Measurements from ENCODE around the gene HOXB8.
A peak's percentile ranks its signal among the peaks of the same experiment; 100 is the strongest.

HOXB8 gene

GRCh38 chr17:48567209-48567608, 47.9 kb downstream of the HOXB8 start:
- no peak for DNase-seq

GRCh38 chr17:48566717-48567116, 48.4 kb downstream of the HOXB8 start:
- no peak for DNase-seq

- DNase-seq = no peak
Measured at GRCh38 chr17:48565925-48566710, 49.0 kb downstream of the HOXB8 start.

GRCh38 chr17:48565022-48565554, 50.0 kb downstream of the HOXB8 start:
- DNase-seq = no peak

GRCh38 chr17:48564188-48565021, 50.7 kb downstream of the HOXB8 start:
- DNase-seq = peak; percentile 58

GRCh38 chr17:48563867-48564187, 51.3 kb downstream of the HOXB8 start:
- no peak for DNase-seq

GRCh38 chr17:48563385-48563838, 51.7 kb downstream of the HOXB8 start:
- no peak for DNase-seq

- DNase-seq = no peak
Measured at GRCh38 chr17:48562934-48563333, 52.2 kb downstream of the HOXB8 start.

Data from right hindlimb (tissue), 1 donor.